PFSK-1 (cell line): ENCODE measurements around the gene CELSR1.

ENCODE experiments used
- FOXP2 ChIP-seq: optimal IDR thresholded peaks from 2 replicates; pipeline ENCODE3; 2011; ENCODE audit warnings: borderline replicate concordance, control low read depth, inconsistent platforms; ENCODE audit not compliant: insufficient read depth; ENCODE audit errors: extremely low read length, extremely low read depth
- POLR2AphosphoS5 ChIP-seq: IDR thresholded peaks from 2 replicates; pipeline ENCODE4 v1.6.1; 2012; ENCODE audit warnings: low read depth, mild to moderate bottlenecking, control low read depth, low read length, moderate library complexity
- SIN3A ChIP-seq: IDR thresholded peaks from 2 replicates; pipeline ENCODE4 v1.6.1; 2012; ENCODE audit warnings: mild to moderate bottlenecking, low read length, moderate library complexity, borderline replicate concordance; ENCODE audit not compliant: insufficient read depth
- TAF1 ChIP-seq: IDR thresholded peaks from 2 replicates; pipeline ENCODE4 v1.6.1; 2012; ENCODE audit warnings: low read length, control low read depth, borderline replicate concordance; ENCODE audit not compliant: insufficient read depth
- TF ChIP-seq, protein P1 (sequence below), 2 experiments: IDR thresholded peaks; 2 replicates each; pipeline versions ENCODE4 v1.6.1 to v1.8.0; 2011 to 2012; ENCODE audit warnings: low read depth in 2 of 2, low read length in 2 of 2, control low read depth in 1 of 2, inconsistent platforms in 1 of 2, mild to moderate bottlenecking in 1 of 2, moderate library complexity in 1 of 2; ENCODE audit not compliant: insufficient read depth in 1 of 2

CELSR1 gene

GRCh38 chr22:46464701-46465344, 72.6 kb downstream of the CELSR1 start:
- TF ChIP-seq SIN3A: no peak
- TF ChIP-seq FOXP2: no peak
- TF ChIP-seq, protein P1, sequence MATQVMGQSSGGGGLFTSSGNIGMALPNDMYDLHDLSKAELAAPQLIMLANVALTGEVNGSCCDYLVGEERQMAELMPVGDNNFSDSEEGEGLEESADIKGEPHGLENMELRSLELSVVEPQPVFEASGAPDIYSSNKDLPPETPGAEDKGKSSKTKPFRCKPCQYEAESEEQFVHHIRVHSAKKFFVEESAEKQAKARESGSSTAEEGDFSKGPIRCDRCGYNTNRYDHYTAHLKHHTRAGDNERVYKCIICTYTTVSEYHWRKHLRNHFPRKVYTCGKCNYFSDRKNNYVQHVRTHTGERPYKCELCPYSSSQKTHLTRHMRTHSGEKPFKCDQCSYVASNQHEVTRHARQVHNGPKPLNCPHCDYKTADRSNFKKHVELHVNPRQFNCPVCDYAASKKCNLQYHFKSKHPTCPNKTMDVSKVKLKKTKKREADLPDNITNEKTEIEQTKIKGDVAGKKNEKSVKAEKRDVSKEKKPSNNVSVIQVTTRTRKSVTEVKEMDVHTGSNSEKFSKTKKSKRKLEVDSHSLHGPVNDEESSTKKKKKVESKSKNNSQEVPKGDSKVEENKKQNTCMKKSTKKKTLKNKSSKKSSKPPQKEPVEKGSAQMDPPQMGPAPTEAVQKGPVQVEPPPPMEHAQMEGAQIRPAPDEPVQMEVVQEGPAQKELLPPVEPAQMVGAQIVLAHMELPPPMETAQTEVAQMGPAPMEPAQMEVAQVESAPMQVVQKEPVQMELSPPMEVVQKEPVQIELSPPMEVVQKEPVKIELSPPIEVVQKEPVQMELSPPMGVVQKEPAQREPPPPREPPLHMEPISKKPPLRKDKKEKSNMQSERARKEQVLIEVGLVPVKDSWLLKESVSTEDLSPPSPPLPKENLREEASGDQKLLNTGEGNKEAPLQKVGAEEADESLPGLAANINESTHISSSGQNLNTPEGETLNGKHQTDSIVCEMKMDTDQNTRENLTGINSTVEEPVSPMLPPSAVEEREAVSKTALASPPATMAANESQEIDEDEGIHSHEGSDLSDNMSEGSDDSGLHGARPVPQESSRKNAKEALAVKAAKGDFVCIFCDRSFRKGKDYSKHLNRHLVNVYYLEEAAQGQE (IDR thresholded peaks at IDR 0.05; ENCODE audit: insufficient read depth in 1 of 2, low read depth in 2 of 2, low read length in 2 of 2): no peak

DNA sequence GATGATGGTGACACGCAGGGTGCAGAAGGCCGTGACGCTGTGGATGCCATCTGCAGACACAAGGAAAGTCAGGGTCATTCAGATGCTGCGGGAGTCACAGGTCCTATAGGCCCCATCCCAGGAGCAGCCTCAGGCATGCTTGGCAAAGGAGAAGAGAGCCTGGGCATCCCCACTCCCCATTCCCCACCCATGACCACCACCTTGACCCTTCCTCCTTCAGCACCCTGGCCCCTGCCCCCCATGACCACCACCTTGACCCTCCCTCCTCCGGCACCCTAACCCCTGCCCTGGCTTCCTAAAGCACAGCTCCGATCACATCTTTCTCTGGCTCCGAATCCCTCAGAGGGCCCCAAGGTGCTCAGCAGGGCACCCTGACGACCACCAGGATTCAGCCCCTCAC, 73.1 kb downstream of the CELSR1 start:
- TF ChIP-seq SIN3A: no peak
- TF ChIP-seq POLR2AphosphoS5: no peak

GRCh38 chr22:46463435-46464227, 73.8 kb downstream of the CELSR1 start:
- TF ChIP-seq, protein P1 (IDR thresholded peaks at IDR 0.05; ENCODE audit: insufficient read depth in 1 of 2, low read depth in 2 of 2, low read length in 2 of 2): no peak

GRCh38 chr22:46462726-46463371, 74.6 kb downstream of the CELSR1 start:
- no peak for TF ChIP-seq SIN3A
- no peak for TF ChIP-seq TAF1
- TF ChIP-seq FOXP2: no peak
- no peak for TF ChIP-seq POLR2AphosphoS5
- TF ChIP-seq, protein P1 (IDR thresholded peaks at IDR 0.05; ENCODE audit: insufficient read depth in 1 of 2, low read depth in 2 of 2, low read length in 2 of 2): no peak

DNA sequence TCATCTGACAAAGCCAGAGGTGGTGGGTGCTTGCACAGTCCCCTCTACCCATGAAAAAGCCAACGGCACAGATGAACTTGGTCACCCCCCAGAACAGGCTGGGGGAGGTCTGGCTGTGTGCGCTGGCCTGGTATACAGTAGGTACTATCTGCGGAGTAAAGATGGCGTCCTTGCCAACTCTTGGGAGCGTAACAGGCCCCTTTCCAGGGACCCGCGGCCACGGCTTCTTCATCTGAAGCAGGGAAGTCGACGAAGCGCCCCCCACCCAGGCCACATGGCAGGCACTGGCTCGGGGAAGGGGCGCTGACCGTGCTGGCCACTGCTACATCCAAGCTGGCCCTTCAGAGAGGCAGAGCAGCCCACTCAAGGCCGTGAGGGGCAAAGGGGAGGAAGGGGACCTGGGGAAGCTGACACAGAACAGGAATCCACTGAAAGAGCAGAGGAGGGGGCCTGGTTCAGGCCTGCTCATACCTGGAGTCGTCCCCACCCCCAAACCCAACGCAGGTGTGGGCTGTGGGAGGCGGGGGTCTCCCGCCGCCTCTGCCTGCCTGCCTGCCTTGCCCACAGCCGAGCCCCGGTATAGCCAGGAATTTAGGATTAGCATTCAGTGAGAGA, 75.7 kb downstream of the CELSR1 start:
- TF ChIP-seq TAF1: no peak
- no peak for TF ChIP-seq POLR2AphosphoS5
- no peak for TF ChIP-seq SIN3A
- TF ChIP-seq, protein P1 (IDR thresholded peaks at IDR 0.05; ENCODE audit: insufficient read depth in 1 of 2, low read depth in 2 of 2, low read length in 2 of 2): no peak
- no peak for TF ChIP-seq FOXP2
